Transverse colon (tissue), 4 donors: ENCODE results near the gene RBM44. TPM values are rescaled to one million over a fixed set of nuclear protein-coding genes. Genes with fewer than 3 reads are reported as not detected.
A peak's percentile ranks its signal among the peaks of the same experiment; 100 is the strongest.

ENCODE experiments used
- DNase-seq: peaks from one replicate; pipeline ENCODE4 v3.0.0-alpha.2; 2019
- H3K27ac ChIP-seq, 4 donors: fragments of 200-600 bp; sonication (generic); 2 replicates each; pipeline ENCODE4 v1.5.1; 2016 to 2018; ENCODE audit warnings: inconsistent platforms in 4 of 4
- H3K27me3 ChIP-seq: fragments of 200-600 bp; sonication (generic); 2 replicates; pipeline ENCODE4 v1.5.1; 2017; ENCODE audit warnings: inconsistent platforms
- H3K36me3 ChIP-seq, 4 donors: fragments of 200-600 bp; sonication (generic); 2 replicates each; pipeline ENCODE4 v1.5.1; 2017 to 2019; ENCODE audit warnings: inconsistent platforms in 4 of 4
- H3K4me1 ChIP-seq, 4 donors: fragments of 200-600 bp; sonication (generic); 2 replicates each; pipeline ENCODE4 v1.5.1; 2017 to 2020; ENCODE audit warnings: inconsistent platforms in 4 of 4
- H3K4me3 ChIP-seq, 4 donors: fragments of 200-600 bp; sonication (generic); 1 replicate in 1 of 4; 2 replicates in 3 of 4; pipeline versions ENCODE4 v1.5.1 to v1.6.1; 2017 to 2019; ENCODE audit warnings: inconsistent platforms in 4 of 4
- H3K9me3 ChIP-seq, 2 donors: fragments of 200-600 bp; sonication (generic); 2 replicates each; pipeline ENCODE4 v1.5.1; 2017 to 2019; ENCODE audit warnings: inconsistent platforms in 2 of 2
- EP300 ChIP-seq: sonication (generic); formaldehyde crosslinking; IDR thresholded peaks from one replicate; pipeline ENCODE4 v1.6.1; 2017; ENCODE audit warnings: antibody characterized with exemption, low read depth
- POLR2A ChIP-seq: fragments of 450-650 bp; IDR thresholded peaks from one replicate; pipeline ENCODE4 v1.6.1; 2016; ENCODE audit warnings: antibody characterized with exemption, mild to moderate bottlenecking, moderate library complexity
- POLR2AphosphoS5 ChIP-seq, 3 donors: sonication (generic); formaldehyde crosslinking; IDR thresholded peaks; one replicate each; pipeline ENCODE4 v1.6.1; 2016; ENCODE audit warnings: antibody characterized with exemption in 3 of 3
- WGBS, 2 donors: methylation state at CpG; one replicate each; pipeline ENCODE4 v1.1.5; 2018; ENCODE audit warnings: low coverage in 1 of 2; 5-methylcytosine and 5-hydroxymethylcytosine counted together
- in situ Hi-C, 4 donors: fragments of 200-750 bp; cut with MboI; loops; one replicate each; pipeline versions ENCODE4 v1.15.0 to v1.15.1; 2017; ENCODE audit warnings: low sequenced_read_pairs in 3 of 4, low pct_ligation_motif_present in 1 of 4, low pct_unique_long_range_greater_than_20kb in 1 of 4
- intact Hi-C: fragments of 100-400 bp; cut with DNase I; formaldehyde crosslinking; loops from one replicate; pipeline ENCODE4 v1.15.1; 2023; ENCODE audit warnings: low total_unique reads
- total RNA-seq, 4 donors: library from RNA; depleted of rRNA; stranded (reverse); fragments of >200 nt; gene quantifications; one replicate each; pipeline ENCODE4 v1.1.0, GENCODE V29; 2016
- TF ChIP-seq, protein P1 (sequence below), 5 experiments: fragments of 200-600 bp in 3 of 5; fragments of 450-650 bp in 2 of 5; sonication (generic) in 3 of 5; IDR thresholded peaks; 1 replicate in 2 of 5; 2 replicates in 3 of 5; pipeline ENCODE4 v1.5.1; 2016 to 2017; ENCODE audit warnings: antibody characterized with exemption in 5 of 5, inconsistent platforms in 3 of 5, mild to moderate bottlenecking in 2 of 5, moderate library complexity in 1 of 5

RBM44 gene
- total RNA-seq, 4 donors from 2014 or later: 0.27 to 1.2 (median 0.95) TPM; not detected in 1

DNA sequence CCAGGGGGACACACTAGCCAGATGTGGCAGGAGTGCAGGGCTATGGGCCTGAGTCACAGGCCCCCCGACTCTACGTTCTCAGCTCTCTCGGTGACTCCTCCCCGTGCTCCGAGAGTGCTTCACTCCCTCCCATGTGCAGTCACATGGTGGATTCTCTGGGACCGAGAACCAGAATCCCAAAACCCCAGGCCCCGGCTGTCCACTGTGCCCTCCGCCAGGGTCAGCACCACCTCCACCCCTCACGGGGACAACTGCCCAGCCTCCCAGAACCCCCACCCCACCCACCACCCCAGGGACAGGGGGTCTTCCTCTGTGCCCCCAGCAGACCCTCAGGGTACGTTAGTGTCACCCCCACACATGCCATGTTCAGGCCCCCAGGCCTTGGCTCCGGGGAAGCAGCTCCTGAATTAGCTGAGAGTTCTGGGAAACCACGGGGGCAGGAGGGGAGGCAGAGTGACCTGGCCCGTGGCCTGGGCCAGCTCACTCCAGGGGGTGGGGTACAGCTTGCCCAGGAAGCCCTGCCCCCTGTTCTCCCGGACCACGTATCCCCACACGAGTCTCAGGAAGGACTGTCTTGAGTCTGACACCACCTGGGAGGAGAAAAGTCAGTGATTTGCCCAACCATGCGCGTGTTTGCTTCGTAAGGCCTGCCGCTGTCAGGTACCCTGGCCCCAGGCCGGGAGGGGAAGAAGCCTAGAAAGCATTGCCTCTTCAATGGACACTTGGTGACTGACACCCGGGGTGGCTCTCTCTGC lies 65.3 kb downstream of the RBM44 start:
- DNase-seq: no peak
- Histone ChIP-seq H3K4me1 (peaks cover 13 to 46% (median 42%) of the 10 kb centered on the region in 4 donors), H3K9me3 (no peaks in the 10 kb centered on the region), H3K4me3 (no peak overlapping the region), H3K27me3 (peaks cover 19% of the 10 kb centered on the region), H3K36me3 (no peaks in the 10 kb centered on the region), H3K27ac (peak overlapping the region; percentile 71 to 94 (median 86))
- in situ Hi-C loops (loop anchor here in 1 of 4 donors (25.0 kb wide), 1 partner anchor 398 kb away; no protein-coding TSS in a partner anchor), intact Hi-C loops (no loop called here)
- 80% methylated on average over 22 of the region's 22 CpGs; no CpG with 5 or more reads in 1 of the 2 donors for WGBS, 2 donors
- TF ChIP-seq POLR2AphosphoS5 (IDR thresholded peaks at IDR 0.05): no peak

DNA sequence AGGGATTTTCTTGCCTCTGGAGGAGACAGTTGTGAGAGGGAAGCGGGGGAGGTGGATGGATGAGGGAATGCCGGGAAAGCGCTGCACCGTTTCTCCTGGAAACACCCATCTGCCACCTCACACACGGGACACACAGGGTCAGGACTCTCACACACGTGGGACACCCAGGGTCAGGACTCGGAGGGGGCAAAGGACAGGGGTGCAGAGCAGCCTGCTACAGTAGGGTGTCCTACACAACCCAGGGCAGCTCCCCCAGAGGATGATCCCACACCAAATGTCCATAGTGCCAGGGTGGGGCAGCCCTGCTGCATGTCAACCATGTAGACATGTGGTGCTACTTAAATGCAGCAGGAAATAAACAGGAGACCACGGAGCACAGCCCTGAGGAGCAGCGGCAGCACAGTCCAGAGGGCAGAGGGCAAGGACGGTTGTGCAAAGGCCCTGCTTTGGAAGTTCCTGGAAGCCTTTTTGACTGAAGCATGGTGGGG lies 65.9 kb downstream of the RBM44 start:
- TF ChIP-seq EP300 (no peak), POLR2A (no peak), POLR2AphosphoS5 (IDR thresholded peaks at IDR 0.05) (no peak)
- TF ChIP-seq, protein P1, sequence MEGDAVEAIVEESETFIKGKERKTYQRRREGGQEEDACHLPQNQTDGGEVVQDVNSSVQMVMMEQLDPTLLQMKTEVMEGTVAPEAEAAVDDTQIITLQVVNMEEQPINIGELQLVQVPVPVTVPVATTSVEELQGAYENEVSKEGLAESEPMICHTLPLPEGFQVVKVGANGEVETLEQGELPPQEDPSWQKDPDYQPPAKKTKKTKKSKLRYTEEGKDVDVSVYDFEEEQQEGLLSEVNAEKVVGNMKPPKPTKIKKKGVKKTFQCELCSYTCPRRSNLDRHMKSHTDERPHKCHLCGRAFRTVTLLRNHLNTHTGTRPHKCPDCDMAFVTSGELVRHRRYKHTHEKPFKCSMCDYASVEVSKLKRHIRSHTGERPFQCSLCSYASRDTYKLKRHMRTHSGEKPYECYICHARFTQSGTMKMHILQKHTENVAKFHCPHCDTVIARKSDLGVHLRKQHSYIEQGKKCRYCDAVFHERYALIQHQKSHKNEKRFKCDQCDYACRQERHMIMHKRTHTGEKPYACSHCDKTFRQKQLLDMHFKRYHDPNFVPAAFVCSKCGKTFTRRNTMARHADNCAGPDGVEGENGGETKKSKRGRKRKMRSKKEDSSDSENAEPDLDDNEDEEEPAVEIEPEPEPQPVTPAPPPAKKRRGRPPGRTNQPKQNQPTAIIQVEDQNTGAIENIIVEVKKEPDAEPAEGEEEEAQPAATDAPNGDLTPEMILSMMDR (IDR thresholded peaks at IDR 0.05): no peak
- peak overlapping the region; percentile 71 to 94 (median 86) for H3K27ac ChIP-seq
- in situ Hi-C loops (loop anchor here in 1 of 4 donors (25.0 kb wide), 1 partner anchor 398 kb away; no protein-coding TSS in a partner anchor), intact Hi-C loops (no loop called here)
- WGBS, 2 donors: 60 to 71% methylated on average over 1 to 10 of the region's 10 CpGs
- no peaks in the 10 kb centered on the region for H3K9me3 ChIP-seq
- no peak overlapping the region for H3K4me3 ChIP-seq
- DNase-seq: no peak
- peaks cover 9 to 42% (median 38%) of the 10 kb centered on the region in 4 donors for H3K4me1 ChIP-seq
- H3K27me3 ChIP-seq: peaks cover 14% of the 10 kb centered on the region
- no peaks in the 10 kb centered on the region for H3K36me3 ChIP-seq

DNA sequence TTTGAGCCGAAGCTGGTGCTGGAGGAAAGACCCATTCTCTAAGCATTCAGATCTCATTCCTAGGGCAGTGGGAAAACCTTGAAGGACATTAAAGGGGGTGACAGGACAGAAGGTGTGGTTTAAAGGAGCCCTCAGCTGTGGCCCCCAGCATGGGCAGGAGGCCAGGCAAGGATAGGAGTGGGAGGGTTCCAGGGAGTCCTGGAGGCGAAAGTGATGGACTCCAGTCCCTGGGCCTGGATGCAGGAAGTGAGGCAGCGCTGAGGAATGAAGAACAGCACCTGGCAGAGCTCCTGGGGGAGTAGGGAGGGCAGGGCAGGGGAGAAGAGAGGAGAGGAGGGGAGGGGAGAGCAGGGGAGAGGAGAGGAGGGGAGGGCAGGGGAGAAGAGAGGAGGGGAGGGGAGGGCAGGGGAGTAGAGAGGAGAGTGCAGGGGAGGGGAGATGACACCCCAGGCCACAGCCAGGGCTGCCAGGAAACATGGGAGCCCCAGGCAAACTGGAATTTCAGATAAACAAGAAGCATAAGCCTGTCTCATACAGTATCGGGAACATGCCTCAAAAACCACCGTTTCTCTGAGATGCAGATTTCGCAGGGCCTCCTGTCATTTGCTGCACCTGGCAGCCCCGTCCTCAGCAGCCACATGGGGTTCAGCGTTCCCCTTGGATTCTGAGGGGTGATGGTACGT lies 66.5 kb downstream of the RBM44 start:
- TF ChIP-seq, protein P1 (IDR thresholded peaks at IDR 0.05): no peak
- peak; percentile 47 for TF ChIP-seq EP300
- no peak for TF ChIP-seq POLR2A
- peak in 2 of 3 donors; percentile 48 to 70 for TF ChIP-seq POLR2AphosphoS5 (IDR thresholded peaks at IDR 0.05)
- WGBS, 2 donors: 63% methylated on average over 9 of the region's 9 CpGs; no CpG with 5 or more reads in 1 of the 2 donors
- Histone ChIP-seq H3K27ac (peak overlapping the region; percentile 71 to 94 (median 86)), H3K27me3 (peaks cover 8% of the 10 kb centered on the region), H3K4me3 (no peak overlapping the region), H3K4me1 (peaks cover 9 to 36% (median 33%) of the 10 kb centered on the region in 4 donors), H3K9me3 (no peaks in the 10 kb centered on the region), H3K36me3 (no peaks in the 10 kb centered on the region)
- in situ Hi-C loops: loop anchor here in 1 of 4 donors (25.0 kb wide), 1 partner anchor 397 kb away; no protein-coding TSS in a partner anchor
- DNase-seq: no peak
- intact Hi-C loops: no loop called here

DNA sequence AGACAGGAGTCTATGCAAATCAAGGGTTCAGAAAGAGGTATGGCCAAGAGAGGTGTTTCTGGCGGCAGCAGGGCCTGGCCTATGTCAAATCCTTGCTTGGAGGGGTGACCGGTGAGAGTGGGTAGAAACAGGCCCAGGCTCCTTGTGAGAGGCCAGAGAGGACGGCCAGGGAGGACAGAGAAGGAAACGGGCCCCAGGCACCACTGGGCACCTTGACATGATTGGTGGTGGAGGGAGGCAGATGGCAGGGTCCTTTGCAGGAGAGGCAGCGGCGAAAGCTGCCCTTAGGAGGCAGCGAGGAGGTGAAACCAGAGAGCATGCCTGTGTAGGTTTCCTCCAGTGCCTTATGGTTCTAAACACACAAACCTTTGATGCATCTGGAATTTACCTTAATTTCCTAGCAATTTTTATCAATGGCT lies 67.1 kb downstream of the RBM44 start:
- H3K27ac ChIP-seq: peak overlapping the region; percentile 71 to 94 (median 86)
- intact Hi-C loops (no loop called here), in situ Hi-C loops (loop anchor here in 1 of 4 donors (25.0 kb wide), 1 partner anchor 397 kb away; no protein-coding TSS in a partner anchor)
- 85% methylated on average over 7 of the region's 7 CpGs; no CpG with 5 or more reads in 1 of the 2 donors for WGBS, 2 donors
- peaks cover 8% of the 10 kb centered on the region for H3K27me3 ChIP-seq
- peaks cover 9 to 32% (median 28%) of the 10 kb centered on the region in 4 donors for H3K4me1 ChIP-seq
- no peaks in the 10 kb centered on the region for H3K9me3 ChIP-seq
- H3K4me3 ChIP-seq: no peak overlapping the region
- no peak for TF ChIP-seq EP300
- TF ChIP-seq POLR2A: no peak
- TF ChIP-seq POLR2AphosphoS5 (IDR thresholded peaks at IDR 0.05): no peak
- TF ChIP-seq, protein P1 (IDR thresholded peaks at IDR 0.05): no peak
- DNase-seq: no peak
- no peaks in the 10 kb centered on the region for H3K36me3 ChIP-seq
